Renal pelvis (tissue), 12 donors: ENCODE measurements around the gene ARSH. TPM values are rescaled to one million over a fixed set of nuclear protein-coding genes. Genes with fewer than 3 reads are reported as not detected.
"Not testable (repeated sequence)": the region's sequence is repeated elsewhere in the genome, so short reads cannot be mapped to it uniquely, and the experiment has no call there.

ENCODE experiments used
- DNase-seq: peaks from one replicate; pipeline ENCODE4 v3.0.0-alpha.2; 2013
- long read RNA-seq, 16 experiments: transcript quantifications; one replicate each; lab custom pipeline, GENCODE V29; 2026
- polyA plus RNA-seq, 3 donors: library from polyadenylated mRNA; unstranded; fragments of 120-200 nt; gene quantifications; one replicate each; pipeline ENCODE4 v1.2.1, GENCODE V29; 2013; ENCODE audit not compliant: insufficient read length in 3 of 3

The ARSH gene, protein sequence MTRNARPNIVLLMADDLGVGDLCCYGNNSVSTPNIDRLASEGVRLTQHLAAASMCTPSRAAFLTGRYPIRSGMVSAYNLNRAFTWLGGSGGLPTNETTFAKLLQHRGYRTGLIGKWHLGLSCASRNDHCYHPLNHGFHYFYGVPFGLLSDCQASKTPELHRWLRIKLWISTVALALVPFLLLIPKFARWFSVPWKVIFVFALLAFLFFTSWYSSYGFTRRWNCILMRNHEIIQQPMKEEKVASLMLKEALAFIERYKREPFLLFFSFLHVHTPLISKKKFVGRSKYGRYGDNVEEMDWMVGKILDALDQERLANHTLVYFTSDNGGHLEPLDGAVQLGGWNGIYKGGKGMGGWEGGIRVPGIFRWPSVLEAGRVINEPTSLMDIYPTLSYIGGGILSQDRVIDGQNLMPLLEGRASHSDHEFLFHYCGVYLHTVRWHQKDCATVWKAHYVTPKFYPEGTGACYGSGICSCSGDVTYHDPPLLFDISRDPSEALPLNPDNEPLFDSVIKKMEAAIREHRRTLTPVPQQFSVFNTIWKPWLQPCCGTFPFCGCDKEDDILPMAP
- polyA plus RNA-seq, result not detected
- long read RNA-seq, donor 1, result 0 reads
- long read RNA-seq, donor 2, result 0 reads
- long read RNA-seq, donor 3, partial matches to known transcripts, result 0 of 14 reads
- long read RNA-seq, donor 3, other reads (novel, unspliced or antisense), result 14 of 14 reads
- long read RNA-seq, donor 4, result 0 reads
- long read RNA-seq, donor 5, result 0 reads
- long read RNA-seq, donor 6, result 0 reads
- long read RNA-seq, donor 7, result 0 reads
- long read RNA-seq, donor 8, result 0 reads
- long read RNA-seq, donor 9, result 0 reads
- long read RNA-seq, donor 10, result 0 reads
- long read RNA-seq, donor 11, result 0 reads
- long read RNA-seq, donor 12, result 0 reads
- long read RNA-seq, donor 13, result 0 reads
- long read RNA-seq, donor 14, result 0 reads
- long read RNA-seq, donor 15, result 0 reads
- long read RNA-seq, donor 16, result 0 reads

DNA sequence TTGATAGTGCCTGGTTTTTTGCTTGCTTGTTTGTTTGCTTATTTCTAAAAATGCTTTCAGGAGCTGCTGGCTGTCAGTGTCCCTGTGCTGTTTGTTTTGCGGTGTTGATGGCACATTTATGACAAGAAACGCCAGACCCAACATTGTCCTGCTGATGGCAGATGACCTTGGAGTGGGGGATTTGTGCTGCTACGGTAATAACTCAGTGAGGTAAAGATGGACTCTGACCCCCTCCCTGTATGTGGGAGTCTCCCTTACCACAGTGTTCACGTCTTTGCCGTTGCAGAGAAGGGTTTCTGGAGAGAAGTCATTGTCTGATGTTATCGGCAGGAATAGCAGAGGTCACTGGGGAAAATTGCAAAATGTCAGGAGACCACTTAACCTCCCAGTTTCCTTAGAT, at the start of gene ARSH:
ARSH (plus strand) TSS at position 52 of the 400 bp plus-strand sequence; CDS start at position 119, 67 bp downstream.
- no peak for DNase-seq

DNA sequence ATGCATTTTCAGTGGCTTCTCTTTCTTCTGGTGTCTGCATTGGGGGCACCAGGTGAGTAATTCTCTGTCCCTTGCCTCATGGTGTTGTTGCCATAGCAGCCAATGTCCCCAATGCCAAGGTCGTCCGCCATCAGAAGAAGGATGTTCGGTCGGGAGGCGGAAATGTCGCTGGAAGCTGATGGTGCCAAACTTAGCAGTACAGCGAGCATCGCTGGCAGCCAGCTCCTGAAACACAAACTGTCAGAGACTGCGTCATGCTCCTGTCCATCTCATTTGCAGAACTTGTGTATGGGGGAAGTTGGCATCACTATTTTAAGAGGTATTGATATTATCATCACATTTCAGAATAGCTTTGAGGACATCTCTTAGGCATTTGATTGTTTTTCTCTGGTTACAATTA, 48.1 kb upstream of the ARSH start:
- no peak for DNase-seq

DNA sequence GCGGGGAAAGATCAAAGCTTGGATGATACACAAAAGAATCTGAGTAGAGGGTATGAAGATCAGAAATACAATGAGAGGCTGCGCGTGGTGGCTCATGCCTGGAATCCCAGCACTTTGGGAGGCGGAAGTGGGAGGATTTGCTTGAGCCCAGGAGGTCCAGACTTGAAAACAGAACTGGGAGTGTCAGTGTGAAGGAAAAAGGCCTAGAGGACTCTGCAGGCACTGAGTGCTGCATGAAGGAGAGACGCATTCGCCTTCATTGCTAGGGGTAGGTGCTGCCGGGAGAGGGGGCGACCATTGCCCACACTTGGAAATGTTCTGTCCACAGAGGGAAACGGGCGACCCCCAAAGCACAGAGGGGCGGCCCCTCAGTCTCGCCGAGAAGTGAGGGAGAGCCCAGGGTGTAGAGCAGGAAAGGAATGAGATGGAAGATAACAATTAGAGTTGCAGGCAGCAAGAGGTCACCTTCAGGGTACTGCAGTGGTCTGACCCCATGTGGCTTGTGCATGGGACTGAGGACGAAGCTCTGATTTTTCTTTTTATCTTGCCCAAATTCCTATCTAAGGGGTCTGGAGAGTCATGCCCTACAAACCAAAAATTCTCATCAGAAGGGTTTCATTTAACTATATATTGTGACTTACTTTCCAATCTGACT, 45.4 kb upstream of the ARSH start:
- no peak for DNase-seq

DNA sequence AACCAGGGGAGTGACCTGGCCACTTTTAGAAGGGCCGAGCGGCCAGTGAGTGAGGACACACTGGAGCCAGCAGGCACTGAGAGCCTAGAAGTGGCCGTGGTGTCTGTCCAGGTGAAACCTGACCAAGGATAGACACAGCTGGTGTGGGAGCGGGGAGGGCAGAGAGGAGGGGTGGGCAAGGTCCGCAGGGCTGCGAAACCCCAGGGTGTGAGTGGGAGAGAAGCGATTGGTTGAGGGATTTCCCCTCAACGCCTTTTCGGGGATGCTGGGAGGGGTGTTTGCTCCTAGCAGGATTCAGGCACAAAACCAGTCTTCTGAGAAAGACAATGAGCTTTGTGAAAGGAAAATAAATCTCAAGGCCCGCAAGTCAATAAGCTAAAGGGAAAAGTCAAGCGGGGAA, 44.0 kb upstream of the ARSH start:
- DNase-seq, result no peak

DNA sequence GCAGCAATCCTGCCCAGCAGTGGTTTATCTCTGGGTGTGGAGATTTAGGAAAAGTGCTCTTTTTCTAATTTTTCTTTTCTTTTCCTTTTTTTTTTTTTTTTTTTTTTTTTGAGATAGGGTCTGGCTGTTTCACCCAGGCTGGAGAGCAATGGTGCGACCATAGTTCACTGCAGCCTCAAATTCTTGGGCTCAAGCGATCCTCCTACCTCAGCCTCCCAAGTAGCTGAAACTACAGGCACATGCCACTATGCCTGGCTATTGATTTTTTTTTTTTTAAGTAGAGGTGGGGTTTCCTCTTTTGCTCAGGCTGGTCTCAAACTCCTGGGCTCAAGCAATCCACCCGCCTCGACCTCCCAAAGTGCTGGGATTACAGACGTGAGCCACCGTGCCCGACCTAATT, 42.9 kb upstream of the ARSH start:
- not testable (repeated sequence) for DNase-seq

DNA sequence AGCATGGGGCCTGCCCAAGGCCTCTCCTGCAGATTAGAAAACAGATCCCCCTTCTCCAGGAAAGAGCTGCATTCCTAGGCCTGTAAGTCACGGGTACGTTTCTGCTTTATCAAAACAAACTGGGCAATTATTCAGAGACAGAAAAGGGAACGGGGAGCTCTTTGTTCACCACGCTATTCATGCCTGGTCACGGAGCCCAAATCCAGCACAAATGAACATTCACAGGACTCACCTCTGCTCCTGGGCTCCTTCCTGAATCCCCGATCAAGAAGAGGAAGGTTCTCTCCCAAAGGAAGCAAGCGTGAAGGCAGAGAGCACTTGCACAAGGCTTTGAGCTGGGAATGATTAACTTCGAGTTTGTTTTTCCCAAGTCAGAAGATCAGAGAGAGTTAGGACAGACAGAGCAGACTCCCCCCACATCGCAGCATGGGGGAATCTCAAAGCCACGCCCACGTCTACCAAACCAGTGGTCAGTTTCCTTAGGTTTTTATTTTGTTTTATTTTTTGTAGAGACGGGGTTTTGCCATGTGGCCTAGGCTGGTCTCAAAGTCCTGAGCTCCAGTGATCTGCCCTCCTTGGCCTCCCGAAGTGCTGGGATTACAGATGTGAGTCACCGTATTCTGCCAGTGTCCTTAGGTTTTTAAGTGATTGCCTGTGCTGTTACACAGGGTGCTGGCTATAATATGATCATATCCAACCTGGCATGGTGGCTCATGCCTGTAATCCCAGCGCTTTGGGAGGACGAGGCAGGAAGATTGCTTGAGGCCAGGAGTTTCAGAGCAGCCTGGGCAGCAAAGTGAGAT, 42.2 kb upstream of the ARSH start:
- DNase-seq, result peak; percentile 57

DNA sequence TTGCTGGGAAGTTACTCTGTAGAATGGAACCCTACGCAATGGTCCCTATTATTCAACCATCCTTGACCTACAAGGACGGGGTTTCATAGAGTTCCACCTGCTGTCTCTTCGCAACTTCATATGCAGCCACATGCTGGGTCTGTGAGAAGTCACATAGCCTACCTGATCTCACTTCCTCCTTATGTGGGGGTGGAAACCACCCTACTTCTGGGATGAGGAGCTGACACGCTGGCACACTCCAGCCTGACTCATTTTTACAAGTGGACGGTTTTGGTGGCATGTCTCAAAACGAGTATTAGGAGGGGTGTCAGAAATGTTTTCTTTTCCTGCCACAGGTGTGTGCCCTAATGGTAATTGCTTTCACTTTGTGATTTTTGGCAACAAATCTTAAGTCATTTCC, 40.4 kb upstream of the ARSH start:
- no peak for DNase-seq

DNA sequence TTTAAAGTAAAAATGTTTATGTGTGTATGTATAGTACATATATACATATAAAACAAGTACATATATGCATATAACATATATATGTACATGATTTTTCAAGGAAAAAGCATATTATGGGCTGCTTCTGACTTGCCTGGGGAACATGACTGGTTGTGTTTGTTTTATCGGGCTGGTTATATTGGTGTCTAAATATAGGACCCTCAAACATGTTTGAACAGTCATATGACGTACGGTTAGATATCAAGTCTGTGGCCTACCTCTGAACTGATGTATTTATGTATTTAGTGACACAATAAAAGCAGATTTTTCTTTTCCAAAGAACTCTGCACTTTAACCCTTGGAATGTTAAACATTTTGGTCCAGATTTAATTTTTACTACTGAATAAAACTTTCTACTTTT, 39.3 kb upstream of the ARSH start:
- no peak for DNase-seq

DNA sequence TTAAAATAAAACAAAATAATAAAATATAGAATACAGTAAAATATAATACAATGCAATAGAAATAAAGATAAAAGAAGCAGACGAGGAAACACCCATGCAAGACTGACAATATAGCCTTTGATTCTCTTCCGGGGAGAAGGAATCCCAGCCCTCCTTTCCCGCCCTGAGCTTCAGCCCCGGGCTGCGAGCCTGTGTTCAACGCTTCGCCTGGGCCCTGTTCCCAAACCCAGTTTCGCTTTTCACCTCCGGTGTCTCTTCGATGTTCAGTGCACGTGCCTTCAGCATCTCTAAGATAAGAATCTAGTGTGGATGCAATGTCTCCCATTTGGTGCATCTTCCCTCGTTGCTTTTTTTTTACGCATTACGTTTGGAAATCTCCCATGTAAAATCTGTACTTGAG, 38.8 kb upstream of the ARSH start:
- DNase-seq, result no peak

DNA sequence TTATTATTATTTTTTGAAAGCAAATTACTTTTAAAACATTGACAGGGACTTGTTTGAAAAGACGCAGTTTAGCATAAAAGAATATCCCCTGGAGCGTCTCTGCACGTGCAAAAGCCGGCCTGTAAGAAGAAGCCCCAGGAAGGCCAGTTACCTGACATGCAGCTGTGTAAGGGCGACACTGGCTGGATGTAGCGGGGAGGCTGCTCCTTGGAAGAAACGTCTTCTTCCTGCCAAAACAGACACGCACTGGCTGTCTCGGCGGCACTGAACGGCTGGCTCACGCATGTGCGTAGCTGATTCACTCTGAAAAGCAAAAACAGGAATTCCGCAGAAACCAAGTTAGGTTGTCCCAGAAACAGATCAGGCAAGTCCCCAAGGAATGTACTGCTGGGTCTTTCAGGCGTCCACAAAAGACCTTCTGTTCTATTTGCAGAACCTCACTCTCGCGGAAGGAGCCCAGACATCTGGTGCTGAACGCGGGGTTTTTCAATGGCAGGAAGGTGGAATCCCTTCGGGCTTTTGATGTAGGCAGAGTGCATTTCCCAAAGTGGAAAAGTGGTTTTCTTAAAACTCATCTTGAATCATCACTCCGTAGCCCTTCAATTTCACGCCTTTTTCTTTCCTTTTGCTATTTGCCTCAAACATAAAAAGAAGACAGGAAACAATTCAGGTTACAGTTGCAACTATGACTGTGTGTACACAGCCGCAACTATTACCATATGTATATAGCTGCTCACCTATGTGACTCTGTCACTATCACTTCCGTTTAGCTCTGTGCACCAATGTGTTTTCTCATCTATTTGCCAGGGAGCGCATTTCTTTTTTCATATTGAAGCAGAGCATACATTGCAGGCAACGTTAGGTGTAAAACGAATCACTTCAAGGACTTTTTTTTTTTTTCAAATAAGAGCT, 38.1 kb upstream of the ARSH start:
- no peak for DNase-seq

DNA sequence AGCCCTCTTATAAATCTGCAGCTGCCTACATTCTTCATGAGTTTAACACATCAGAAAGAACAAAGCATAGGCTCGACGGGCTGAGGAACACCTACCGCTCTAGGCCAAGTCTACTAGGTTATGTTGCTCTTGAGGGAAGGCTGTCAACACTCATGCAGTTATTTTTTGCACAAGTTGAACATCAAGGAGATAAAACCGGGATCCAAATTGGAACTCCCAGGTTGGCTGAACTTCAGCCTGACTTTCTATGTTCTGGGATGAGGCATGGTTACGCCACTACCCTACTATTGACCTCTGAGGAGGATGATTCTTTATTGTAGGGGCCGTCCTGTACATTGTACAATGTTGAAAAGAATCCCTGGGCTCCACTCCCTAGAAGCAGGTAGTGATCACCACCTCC, 37.3 kb upstream of the ARSH start:
- DNase-seq, result no peak

DNA sequence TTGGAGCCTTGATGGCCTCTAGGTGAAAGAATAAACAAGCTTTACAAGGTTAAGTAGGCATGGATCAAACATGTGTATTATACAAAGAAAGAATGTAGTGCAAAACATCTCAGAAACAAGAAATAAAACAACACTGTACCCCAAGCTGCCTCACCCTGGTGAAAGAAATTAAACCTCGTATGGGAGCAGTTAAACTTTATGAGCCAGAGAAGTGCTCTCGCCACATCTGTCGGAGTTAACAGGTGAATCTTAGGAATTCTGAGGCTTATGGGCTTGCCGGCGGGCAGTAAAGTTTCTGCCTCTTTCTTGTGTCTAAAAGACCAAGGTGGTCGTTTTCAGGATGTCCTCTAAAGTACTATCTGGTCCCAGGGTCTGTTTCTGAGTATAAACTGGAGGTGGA, 34.0 kb upstream of the ARSH start:
- peak; percentile 52 for DNase-seq

DNA sequence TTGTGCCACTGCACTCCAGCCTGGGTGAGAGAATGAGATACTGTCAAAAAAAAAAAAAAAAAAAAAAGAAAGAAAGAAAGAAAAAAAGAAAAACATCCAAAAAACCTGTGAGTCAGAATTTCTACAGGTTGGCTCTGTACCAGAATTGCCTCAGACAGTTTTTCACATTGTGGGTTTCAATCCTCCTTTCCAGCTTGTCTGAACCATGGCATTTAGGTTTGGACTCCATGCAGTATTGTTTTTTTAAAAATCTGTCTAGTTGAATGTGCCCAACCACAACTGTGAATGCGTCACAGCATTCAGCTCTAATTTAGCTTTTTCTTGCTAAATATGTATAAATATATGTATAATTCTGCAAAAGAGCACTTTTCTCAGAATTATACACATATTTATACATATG, 31.4 kb upstream of the ARSH start:
- no peak for DNase-seq

DNA sequence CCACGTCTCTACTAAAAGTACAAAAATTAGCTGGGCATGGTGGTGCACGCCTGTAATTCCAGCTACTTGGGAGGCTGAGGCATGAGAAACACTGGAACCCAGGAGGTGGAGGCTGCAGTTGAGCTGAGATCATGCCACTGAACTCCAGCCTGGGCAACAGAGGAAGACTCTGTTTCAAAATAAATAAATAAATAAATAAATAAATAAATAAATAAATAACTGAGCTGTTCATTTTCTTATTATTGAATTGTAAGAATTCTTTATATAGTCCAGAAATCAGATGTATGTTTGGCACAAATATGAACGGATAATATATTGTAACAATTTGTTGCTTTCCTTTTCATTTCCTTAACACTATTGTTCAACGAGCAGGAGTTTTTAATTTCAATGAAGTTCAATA, 27.7 kb upstream of the ARSH start:
- not testable (repeated sequence) for DNase-seq

DNA sequence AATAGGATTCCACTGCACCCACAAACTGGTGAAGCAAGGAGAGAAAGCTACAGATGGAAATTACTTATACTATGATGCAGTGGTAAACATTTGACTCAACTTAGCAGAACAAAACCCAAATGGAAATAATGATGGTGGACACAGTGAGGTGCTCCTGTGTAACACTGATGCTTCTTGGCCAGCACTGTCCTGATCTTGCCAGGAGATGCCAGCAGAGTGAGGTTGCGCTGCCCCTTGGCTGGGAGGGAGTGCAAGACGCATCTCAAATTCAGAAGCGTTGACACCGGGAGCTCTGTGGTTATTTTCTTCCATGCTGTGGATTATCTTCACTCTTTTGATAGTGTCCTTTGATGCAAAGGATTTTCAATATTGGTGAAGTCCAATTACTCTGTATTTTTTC, 22.0 kb upstream of the ARSH start:
- DNase-seq, result no peak

DNA sequence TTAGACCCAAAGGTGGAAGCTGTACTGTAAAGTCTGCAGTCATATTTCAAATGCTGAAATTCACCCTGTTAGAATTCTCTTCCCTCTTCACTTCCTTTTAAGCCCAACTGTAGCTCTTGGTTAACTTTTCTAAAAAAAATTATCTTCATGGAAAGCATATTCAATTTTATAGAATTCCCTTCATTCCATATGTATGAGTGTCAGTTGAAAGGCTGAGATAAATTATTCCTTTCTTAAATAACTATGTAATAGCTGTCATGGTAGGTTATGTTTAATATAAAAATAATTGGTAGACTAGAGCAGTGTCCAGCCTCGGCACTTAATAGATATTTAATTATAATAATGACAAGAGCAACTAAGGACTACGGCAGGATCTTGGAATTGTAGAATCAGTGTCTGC, 16.8 kb upstream of the ARSH start:
- DNase-seq, result no peak

DNA sequence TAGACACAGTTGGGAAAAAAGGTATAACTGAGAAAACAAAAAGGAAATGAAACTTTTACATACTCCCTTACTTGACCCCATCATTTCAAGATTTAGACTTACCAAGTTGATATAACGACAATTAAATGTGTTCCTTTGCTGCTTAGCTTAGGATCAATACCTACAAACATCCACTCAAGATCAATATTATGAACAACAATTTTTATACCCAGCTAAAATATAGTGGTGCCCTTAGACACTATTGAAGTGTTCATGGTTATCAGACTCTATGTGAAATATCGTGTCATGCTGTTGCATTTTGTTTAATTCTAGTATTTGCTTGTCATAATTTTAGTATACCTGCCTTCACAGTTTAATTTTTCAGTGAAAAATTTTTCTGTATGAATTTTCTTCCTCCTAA, 4.2 kb downstream of the ARSH start:
- DNase-seq, result no peak

DNA sequence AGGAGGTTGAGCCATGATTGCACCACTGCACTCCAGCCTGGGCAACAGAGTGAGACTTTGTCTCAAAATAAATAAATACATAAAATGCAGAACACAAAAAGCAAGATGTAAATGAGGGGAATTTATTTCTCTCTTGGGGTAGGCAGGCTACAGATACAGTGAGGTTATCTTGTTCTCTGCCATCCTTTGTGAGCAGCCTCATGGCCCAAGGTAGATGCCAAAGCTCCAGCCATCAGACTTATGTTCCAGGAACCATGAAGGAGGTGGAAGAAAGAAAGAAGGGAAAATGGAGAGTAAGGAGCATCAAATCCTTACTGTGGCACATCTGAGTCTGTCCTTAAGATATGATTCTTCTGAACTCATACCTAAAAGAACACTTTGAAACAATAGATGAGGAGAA, 11.1 kb downstream of the ARSH start:
- no peak for DNase-seq

DNA sequence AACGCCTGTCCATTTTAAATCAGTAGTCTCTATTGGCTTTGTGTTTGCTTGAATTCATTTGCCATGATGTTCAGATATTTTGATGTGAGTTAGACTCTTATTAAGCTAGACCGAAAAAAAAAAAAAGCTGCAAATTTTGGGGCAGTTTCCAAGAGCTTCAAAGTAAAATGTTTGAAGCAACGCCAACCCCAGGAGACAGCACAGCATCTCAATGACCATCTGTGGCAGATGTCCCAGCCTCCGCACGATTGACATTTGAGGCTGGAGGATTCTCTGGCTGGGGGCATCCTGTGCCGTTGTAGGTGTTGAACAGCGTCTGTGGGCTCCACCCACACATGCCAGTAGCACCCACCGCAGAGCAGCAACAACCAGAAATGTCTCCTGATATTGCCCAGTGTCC, 17.8 kb downstream of the ARSH start:
- no peak for DNase-seq

DNA sequence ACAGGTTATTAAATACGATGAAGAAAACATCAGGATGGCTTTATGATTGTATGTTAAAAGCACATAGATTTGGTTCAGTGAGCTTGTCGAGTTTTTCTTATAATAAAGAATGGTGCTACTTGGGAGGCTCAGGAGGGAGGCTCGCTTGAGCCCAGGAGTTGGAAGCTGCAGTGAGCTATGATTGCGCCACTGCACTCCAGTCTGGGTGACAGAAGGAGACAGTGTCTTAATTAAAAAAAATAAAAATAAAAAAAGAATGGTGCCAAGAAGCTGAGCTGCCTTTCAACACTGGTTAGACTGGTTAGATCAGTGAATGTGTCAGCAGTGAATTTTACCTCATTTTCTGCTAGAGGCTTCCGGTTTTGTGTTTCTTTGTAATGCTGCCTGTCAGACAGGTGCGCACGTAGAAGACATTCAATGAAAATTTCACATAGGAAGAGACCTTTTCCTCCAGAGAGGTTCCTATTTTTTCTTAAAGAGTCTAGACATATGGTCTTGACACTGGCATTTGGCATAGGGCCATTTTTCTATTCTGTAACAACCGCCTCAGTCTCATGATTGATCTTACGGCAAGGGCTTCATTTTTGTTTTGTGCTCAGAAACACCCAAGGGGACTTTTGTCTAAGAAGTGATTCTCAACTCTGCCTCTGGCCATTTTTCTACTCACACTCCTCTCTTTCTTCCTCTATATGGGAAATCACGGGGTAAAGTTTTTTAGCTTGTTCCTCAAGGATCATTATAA, 19.9 kb downstream of the ARSH start:
- DNase-seq, result no peak
